ENCODE measurements around the gene ATP8B2. TPM values are rescaled to one million over a fixed set of nuclear protein-coding genes. Genes with fewer than 3 reads are reported as not detected.
"Not testable (repeated sequence)": the region's sequence is repeated elsewhere in the genome, so short reads cannot be mapped to it uniquely, and the experiment has no call there.

The ATP8B2 gene
- total RNA-seq, 1 experiment from 2014 or later: 22.1 TPM

DNA sequence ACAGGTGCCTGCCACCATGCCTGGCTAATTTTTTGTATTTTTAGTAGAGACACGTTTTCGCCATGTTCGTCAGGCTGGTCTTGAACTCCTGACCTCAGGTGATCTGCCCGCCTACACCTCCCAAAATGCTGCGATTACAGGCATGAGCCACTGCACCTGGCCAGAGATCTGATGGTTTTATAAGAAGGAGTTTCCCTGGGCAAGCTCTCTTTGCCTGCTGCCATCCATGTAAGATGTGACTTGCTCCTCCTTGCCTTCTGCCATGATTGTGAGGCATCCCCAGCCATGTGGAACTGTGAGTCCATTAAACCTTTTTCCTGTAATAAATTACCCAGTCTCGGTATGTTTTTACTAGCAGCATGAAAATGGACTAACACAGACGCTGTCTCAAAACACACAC, 16.2 kb upstream of the ATP8B2 start:
- RAD21 ChIA-PET (ENCODE audit: low non-redundant PET in 1 of 2, low total read pairs in 2 of 2, uncharacterized antibody in 2 of 2, unreplicated experiment in 2 of 2); H3K4me2 ChIP-seq (ENCODE audit: low read length); H2AFZ ChIP-seq (ENCODE audit: low read depth, low read length, poor library complexity, severe bottlenecking); intact Hi-C loops (cut with micrococcal nuclease); H3K9me2 ChIP-seq (ENCODE audit: insufficient read depth); POLR2A ChIA-PET; H3K27ac ChIP-seq (ENCODE audit: low read depth, low read length); H3K36me3 ChIP-seq (ENCODE audit: control insufficient read depth in 1 of 2, insufficient read depth in 2 of 2, low read length in 2 of 2); DNase-seq (ENCODE audit: low read depth, low spot score); H3K4me3 ChIP-seq (replicated peaks in 1 of 2; ENCODE audit: low read depth in 1 of 2, low read length in 2 of 2); H3K9ac ChIP-seq (ENCODE audit: low read length); H4K20me1 ChIP-seq (ENCODE audit: insufficient read depth); BruUV-seq (replicated peaks); H3K79me2 ChIP-seq (ENCODE audit: insufficient read depth, low read length); H3K4me1 ChIP-seq (ENCODE audit: control insufficient read depth in 1 of 2, insufficient read depth in 2 of 2, low read length in 2 of 2); H3K27me3 ChIP-seq (ENCODE audit: insufficient read depth, low read length); ATAC-seq; H3K9me3 ChIP-seq (ENCODE audit: control insufficient read depth in 1 of 2, insufficient read depth in 1 of 2, low read depth in 1 of 2, low read length in 2 of 2); CTCF ChIA-PET: not testable (repeated sequence)

DNA sequence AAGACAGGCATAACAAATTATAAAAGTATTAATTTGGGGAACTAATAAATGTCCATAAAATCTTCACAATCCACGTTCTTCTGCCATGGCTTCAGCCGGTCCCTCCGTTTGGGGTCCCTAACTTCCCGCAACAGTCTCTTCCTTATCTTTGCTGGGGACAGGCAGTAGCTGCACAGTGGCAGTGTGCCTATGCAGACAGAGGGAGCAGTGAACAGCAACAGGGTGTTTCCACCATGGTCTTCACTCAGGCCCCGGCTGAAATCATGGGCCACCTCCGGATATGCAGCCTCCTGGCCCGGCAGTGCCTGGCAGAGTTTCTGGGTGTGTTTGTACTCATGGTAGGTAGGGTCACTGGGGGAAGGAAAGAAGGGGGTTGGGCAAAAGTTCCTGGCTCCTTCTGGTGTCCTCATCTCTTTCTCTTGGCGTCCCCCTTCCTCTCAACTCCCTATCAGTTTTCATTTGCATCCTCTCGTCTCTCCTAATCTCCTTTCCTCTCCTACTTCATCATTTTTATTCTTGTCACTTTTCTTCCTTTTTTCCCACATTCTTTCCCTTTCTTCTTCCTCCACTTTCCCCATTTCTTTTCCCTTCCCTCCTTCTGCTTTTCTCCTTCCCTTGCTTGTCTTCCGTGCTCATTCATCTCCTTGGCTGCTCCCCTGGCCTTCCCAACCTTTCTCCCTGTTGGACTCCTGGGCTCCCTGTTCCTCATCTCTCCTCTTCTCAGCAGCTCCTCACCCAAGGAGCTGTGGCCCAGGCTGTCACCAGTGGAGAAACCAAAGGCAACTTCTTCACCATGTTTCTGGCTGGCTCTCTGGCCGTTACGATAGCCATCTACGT, 12.9 kb upstream of the ATP8B2 start:
- BruUV-seq (replicated peaks); H3K79me2 ChIP-seq (ENCODE audit: insufficient read depth, low read length); H4K20me1 ChIP-seq (ENCODE audit: insufficient read depth); ATAC-seq; H3K36me3 ChIP-seq (ENCODE audit: control insufficient read depth in 1 of 2, insufficient read depth in 2 of 2, low read length in 2 of 2); H3K9ac ChIP-seq (ENCODE audit: low read length); H3K27ac ChIP-seq (ENCODE audit: low read depth, low read length); H3K4me2 ChIP-seq (ENCODE audit: low read length); H3K9me2 ChIP-seq (ENCODE audit: insufficient read depth); DNase-seq (ENCODE audit: low read depth, low spot score); H3K27me3 ChIP-seq (ENCODE audit: insufficient read depth, low read length); H3K4me1 ChIP-seq (ENCODE audit: control insufficient read depth in 1 of 2, insufficient read depth in 2 of 2, low read length in 2 of 2); CTCF ChIA-PET; POLR2A ChIA-PET; RAD21 ChIA-PET (ENCODE audit: low non-redundant PET in 1 of 2, low total read pairs in 2 of 2, uncharacterized antibody in 2 of 2, unreplicated experiment in 2 of 2); H2AFZ ChIP-seq (ENCODE audit: low read depth, low read length, poor library complexity, severe bottlenecking); H3K9me3 ChIP-seq (ENCODE audit: control insufficient read depth in 1 of 2, insufficient read depth in 1 of 2, low read depth in 1 of 2, low read length in 2 of 2); H3K4me3 ChIP-seq (replicated peaks in 1 of 2; ENCODE audit: low read depth in 1 of 2, low read length in 2 of 2); intact Hi-C loops (cut with micrococcal nuclease): not testable (repeated sequence)

DNA sequence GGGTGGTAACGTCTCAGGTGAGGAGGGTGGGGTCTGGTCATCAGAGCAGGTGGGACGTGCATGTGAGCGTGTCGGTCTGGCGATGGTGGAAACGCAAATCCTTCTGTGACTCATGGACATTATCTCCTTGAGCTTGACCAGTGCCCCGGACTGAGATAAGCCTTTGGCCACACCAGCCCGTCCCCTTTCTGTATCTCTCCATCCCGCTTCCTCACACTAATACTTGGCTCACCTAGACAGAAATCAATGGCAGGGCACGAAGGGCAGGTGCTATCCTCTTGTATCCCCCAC, 12.3 kb upstream of the ATP8B2 start:
- CTCF ChIA-PET: no interaction called here
- intact Hi-C loops (cut with micrococcal nuclease): no loop called here
- H2AFZ ChIP-seq (ENCODE audit: low read depth, low read length, poor library complexity, severe bottlenecking): no peak overlapping the region
- no peaks in the 10 kb centered on the region for H3K36me3 ChIP-seq (ENCODE audit: control insufficient read depth in 1 of 2, insufficient read depth in 2 of 2, low read length in 2 of 2)
- TF ChIP-seq, protein P1, sequence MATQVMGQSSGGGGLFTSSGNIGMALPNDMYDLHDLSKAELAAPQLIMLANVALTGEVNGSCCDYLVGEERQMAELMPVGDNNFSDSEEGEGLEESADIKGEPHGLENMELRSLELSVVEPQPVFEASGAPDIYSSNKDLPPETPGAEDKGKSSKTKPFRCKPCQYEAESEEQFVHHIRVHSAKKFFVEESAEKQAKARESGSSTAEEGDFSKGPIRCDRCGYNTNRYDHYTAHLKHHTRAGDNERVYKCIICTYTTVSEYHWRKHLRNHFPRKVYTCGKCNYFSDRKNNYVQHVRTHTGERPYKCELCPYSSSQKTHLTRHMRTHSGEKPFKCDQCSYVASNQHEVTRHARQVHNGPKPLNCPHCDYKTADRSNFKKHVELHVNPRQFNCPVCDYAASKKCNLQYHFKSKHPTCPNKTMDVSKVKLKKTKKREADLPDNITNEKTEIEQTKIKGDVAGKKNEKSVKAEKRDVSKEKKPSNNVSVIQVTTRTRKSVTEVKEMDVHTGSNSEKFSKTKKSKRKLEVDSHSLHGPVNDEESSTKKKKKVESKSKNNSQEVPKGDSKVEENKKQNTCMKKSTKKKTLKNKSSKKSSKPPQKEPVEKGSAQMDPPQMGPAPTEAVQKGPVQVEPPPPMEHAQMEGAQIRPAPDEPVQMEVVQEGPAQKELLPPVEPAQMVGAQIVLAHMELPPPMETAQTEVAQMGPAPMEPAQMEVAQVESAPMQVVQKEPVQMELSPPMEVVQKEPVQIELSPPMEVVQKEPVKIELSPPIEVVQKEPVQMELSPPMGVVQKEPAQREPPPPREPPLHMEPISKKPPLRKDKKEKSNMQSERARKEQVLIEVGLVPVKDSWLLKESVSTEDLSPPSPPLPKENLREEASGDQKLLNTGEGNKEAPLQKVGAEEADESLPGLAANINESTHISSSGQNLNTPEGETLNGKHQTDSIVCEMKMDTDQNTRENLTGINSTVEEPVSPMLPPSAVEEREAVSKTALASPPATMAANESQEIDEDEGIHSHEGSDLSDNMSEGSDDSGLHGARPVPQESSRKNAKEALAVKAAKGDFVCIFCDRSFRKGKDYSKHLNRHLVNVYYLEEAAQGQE (IDR thresholded peaks at IDR 0.05; ENCODE audit: low read depth): no peak
- no peak for TF ChIP-seq SP1 (IDR thresholded peaks at IDR 0.05; ENCODE audit: low read depth)
- TF ChIP-seq CEBPB (IDR thresholded peaks at IDR 0.05; ENCODE audit: low read depth): no peak
- no peak for TF ChIP-seq TCF7L2 (IDR thresholded peaks at IDR 0.05; ENCODE audit: borderline replicate concordance, extremely low read depth, insufficient read depth, insufficient read length)
- H3K79me2 ChIP-seq (ENCODE audit: insufficient read depth, low read length): no peaks in the 10 kb centered on the region
- POLR2A ChIA-PET: no interaction called here
- H3K27ac ChIP-seq (ENCODE audit: low read depth, low read length): no peak overlapping the region
- no peaks in the 10 kb centered on the region for H3K9me2 ChIP-seq (ENCODE audit: insufficient read depth)
- no peaks in the 10 kb centered on the region for H3K4me1 ChIP-seq (ENCODE audit: control insufficient read depth in 1 of 2, insufficient read depth in 2 of 2, low read length in 2 of 2)
- no peak for ATAC-seq
- RAD21 ChIA-PET (ENCODE audit: low non-redundant PET in 1 of 2, low total read pairs in 2 of 2, uncharacterized antibody in 2 of 2, unreplicated experiment in 2 of 2): interaction anchor here in 1 of 2 experiments (0.6 kb wide), 1 partner anchor 286 kb away, joined by 4 read pairs; no protein-coding TSS in a partner anchor
- H3K9me3 ChIP-seq (ENCODE audit: control insufficient read depth in 1 of 2, insufficient read depth in 1 of 2, low read depth in 1 of 2, low read length in 2 of 2): no peaks in the 10 kb centered on the region
- no peak overlapping the region for H3K4me3 ChIP-seq (replicated peaks in 1 of 2; ENCODE audit: low read depth in 1 of 2, low read length in 2 of 2)
- BruUV-seq (replicated peaks): no TSS peak
- no peak overlapping the region for H3K9ac ChIP-seq (ENCODE audit: low read length)
- no peak overlapping the region for H3K4me2 ChIP-seq (ENCODE audit: low read length)
- peaks cover 8% of the 10 kb centered on the region; the same call in 1 of the 2 replicates for H3K27me3 ChIP-seq (ENCODE audit: insufficient read depth, low read length)
- DNase-seq (ENCODE audit: low read depth, low spot score): no peak
- H4K20me1 ChIP-seq (ENCODE audit: insufficient read depth): no peaks in the 10 kb centered on the region
